Measurements from ENCODE around the gene IMPA2. TPM values are rescaled to one million over a fixed set of nuclear protein-coding genes. Genes with fewer than 3 reads are reported as not detected.

The IMPA2 gene
- total RNA-seq, 4 donors from 2014 or later = 28.5 to 61.7 (median 31.6) TPM

GRCh38 chr18:12011957-12012549 is 30.7 kb downstream of the IMPA2 start:
- Histone ChIP-seq H3K4me1 (no peaks in the 10 kb centered on the region), H3K27ac (peak overlapping the region in 1 of 2 donors; percentile 51), H3K27me3 (no peaks in the 10 kb centered on the region), H3K36me3 (no peaks in the 10 kb centered on the region), H3K4me3 (no peak overlapping the region), H3K9me3 (no peaks in the 10 kb centered on the region)
- TF ChIP-seq POLR2A (IDR thresholded peaks at IDR 0.05) = no peak
- TF ChIP-seq, protein P1, sequence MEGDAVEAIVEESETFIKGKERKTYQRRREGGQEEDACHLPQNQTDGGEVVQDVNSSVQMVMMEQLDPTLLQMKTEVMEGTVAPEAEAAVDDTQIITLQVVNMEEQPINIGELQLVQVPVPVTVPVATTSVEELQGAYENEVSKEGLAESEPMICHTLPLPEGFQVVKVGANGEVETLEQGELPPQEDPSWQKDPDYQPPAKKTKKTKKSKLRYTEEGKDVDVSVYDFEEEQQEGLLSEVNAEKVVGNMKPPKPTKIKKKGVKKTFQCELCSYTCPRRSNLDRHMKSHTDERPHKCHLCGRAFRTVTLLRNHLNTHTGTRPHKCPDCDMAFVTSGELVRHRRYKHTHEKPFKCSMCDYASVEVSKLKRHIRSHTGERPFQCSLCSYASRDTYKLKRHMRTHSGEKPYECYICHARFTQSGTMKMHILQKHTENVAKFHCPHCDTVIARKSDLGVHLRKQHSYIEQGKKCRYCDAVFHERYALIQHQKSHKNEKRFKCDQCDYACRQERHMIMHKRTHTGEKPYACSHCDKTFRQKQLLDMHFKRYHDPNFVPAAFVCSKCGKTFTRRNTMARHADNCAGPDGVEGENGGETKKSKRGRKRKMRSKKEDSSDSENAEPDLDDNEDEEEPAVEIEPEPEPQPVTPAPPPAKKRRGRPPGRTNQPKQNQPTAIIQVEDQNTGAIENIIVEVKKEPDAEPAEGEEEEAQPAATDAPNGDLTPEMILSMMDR (IDR thresholded peaks at IDR 0.05) = no peak
- no peak for DNase-seq
- intact Hi-C loops (cut with DNase I; ENCODE audit: low total_unique reads) = no loop called here

DNA sequence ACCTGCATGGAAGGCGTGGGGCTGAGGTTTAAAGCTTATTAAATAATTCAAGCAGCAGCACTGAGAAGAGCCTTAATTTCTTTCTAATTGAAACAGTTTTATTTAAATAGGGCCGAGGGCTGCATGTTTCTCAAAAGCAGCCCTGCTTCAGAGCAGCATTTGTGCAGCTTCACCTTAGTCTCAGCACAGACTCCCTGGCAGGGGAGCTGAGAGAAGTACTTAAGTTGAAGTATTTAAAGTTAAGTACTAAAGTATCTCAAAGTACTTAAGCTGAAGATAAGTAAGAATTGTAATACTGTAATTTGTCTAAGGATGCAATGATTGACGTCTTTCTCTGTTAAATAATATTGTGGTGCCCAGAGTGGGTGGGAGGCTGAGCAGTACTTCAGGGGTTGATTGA is 31.4 kb downstream of the IMPA2 start:
- intact Hi-C loops (cut with DNase I; ENCODE audit: low total_unique reads) = no loop called here
- DNase-seq = no peak
- Histone ChIP-seq H3K27me3 (no peaks in the 10 kb centered on the region), H3K36me3 (no peaks in the 10 kb centered on the region), H3K4me1 (no peaks in the 10 kb centered on the region), H3K27ac (peak overlapping the region in 1 of 2 donors; percentile 18), H3K9me3 (no peaks in the 10 kb centered on the region), H3K4me3 (no peak overlapping the region)
- TF ChIP-seq, protein P1 (IDR thresholded peaks at IDR 0.05) = no peak
- no peak for TF ChIP-seq POLR2A (IDR thresholded peaks at IDR 0.05)

DNA sequence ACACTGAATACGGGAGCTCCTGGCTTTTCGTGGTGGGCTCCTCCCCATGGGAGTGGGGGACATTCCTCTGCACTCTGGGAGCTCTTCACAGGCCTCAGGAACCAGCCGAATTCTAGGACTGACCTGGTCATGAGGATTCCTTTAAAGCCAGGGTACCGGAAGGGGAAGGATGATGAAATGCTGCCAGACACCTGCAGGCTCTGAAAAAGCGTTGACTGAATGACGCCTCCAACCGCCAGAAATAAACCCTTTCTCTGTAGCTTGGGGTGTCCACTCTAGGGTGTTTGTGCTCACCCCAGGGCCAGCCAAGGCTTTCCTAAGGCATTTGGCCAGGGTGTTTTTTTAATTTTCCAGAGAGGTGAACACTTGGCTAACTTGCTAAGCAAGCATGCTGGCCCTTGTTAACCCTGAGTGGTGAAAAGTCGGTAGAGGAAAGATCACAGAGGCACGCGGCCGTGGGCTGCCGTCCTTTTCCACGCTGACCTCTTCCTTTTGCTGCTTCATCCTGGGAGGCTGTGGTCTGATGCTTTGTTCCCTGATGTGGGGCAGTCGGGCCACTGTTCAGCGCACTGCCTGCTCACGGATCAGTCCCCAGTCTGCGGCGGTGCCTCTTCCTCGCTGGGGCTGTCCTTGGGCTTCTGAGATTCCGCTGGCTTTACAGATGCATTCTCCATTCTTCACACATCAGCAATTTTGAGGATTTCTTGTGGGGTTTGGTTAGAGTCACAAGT is 32.0 kb downstream of the IMPA2 start:
- no peak for DNase-seq
- H3K27me3 ChIP-seq = no peaks in the 10 kb centered on the region
- peak overlapping the region in 1 of 2 donors; percentile 18 for H3K27ac ChIP-seq
- no peak overlapping the region for H3K4me3 ChIP-seq
- H3K36me3 ChIP-seq = no peaks in the 10 kb centered on the region
- intact Hi-C loops (cut with DNase I; ENCODE audit: low total_unique reads) = no loop called here
- TF ChIP-seq, protein P1 (IDR thresholded peaks at IDR 0.05) = no peak
- TF ChIP-seq POLR2A (IDR thresholded peaks at IDR 0.05) = no peak
- no peaks in the 10 kb centered on the region for H3K4me1 ChIP-seq
- H3K9me3 ChIP-seq = no peaks in the 10 kb centered on the region

DNA sequence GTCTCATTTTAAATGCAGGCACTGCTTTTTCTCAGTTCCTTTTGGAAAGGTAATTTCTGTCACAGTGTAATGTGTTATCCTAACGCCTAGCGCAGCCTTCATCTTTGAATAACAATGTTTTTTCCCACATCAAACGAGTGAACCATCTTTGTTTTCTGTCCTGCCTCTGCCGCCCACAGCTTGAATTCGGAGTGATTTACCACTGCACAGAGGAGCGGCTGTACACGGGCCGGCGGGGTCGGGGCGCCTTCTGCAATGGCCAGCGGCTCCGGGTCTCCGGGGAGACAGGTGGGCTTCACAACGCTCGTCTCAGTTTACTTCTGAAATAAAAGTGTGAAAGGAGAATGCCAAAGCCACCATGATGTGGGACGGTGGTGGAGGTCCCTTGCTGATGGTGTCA is 32.8 kb downstream of the IMPA2 start:
- intact Hi-C loops (cut with DNase I; ENCODE audit: low total_unique reads) = no loop called here
- H3K4me1 ChIP-seq = no peaks in the 10 kb centered on the region
- H3K27ac ChIP-seq = no peak overlapping the region
- no peaks in the 10 kb centered on the region for H3K36me3 ChIP-seq
- DNase-seq = no peak
- no peak overlapping the region for H3K4me3 ChIP-seq
- H3K9me3 ChIP-seq = no peaks in the 10 kb centered on the region
- no peaks in the 10 kb centered on the region for H3K27me3 ChIP-seq
- TF ChIP-seq POLR2A (IDR thresholded peaks at IDR 0.05) = no peak
- TF ChIP-seq, protein P1 (IDR thresholded peaks at IDR 0.05) = no peak

Measured in uterus (tissue), 4 donors.